NCI-H128 (cell line): ENCODE data around the gene TMEM145.
A peak's percentile ranks its signal among the peaks of the same experiment; 100 is the strongest.

Source experiments
- DNase-seq: peaks from one replicate; lab custom pipeline; 2025; ENCODE audit not compliant: unreplicated experiment; lab: John Stamatoyannopoulos, UW

Gene TMEM145

GRCh38 chr19:42288881-42289555 lies 24.1 kb upstream of the TMEM145 start:
- DNase-seq = no peak

- DNase-seq = no peak
Observed at GRCh38 chr19:42289556-42290041, 23.5 kb upstream of the TMEM145 start.

- no peak for DNase-seq
Observed at GRCh38 chr19:42290136-42290522, 23.0 kb upstream of the TMEM145 start.

- DNase-seq = no peak
Observed at GRCh38 chr19:42290523-42291434, 22.3 kb upstream of the TMEM145 start.

- no peak for DNase-seq
Observed at GRCh38 chr19:42291435-42291810, 21.7 kb upstream of the TMEM145 start.

GRCh38 chr19:42292042-42292960 lies 20.8 kb upstream of the TMEM145 start:
- DNase-seq = no peak

GRCh38 chr19:42292963-42293362 lies 20.1 kb upstream of the TMEM145 start:
- no peak for DNase-seq

GRCh38 chr19:42293540-42293939 lies 19.6 kb upstream of the TMEM145 start:
- no peak for DNase-seq

- DNase-seq = no peak
Observed at GRCh38 chr19:42293948-42294347, 19.2 kb upstream of the TMEM145 start.

- DNase-seq = no peak
Observed at GRCh38 chr19:42294471-42295137, 18.5 kb upstream of the TMEM145 start.

GRCh38 chr19:42295342-42295741 lies 17.8 kb upstream of the TMEM145 start:
- no peak for DNase-seq

- peak; percentile 79 for DNase-seq
Observed at GRCh38 chr19:42295831-42296525, 17.1 kb upstream of the TMEM145 start.

- DNase-seq = no peak
Observed at GRCh38 chr19:42297039-42297438, 16.1 kb upstream of the TMEM145 start.

- DNase-seq = no peak
Observed at GRCh38 chr19:42301646-42302203, 11.4 kb upstream of the TMEM145 start, which contains the start of gene PRR19. PRR19 (plus strand) TSS chr19:42302132; CDS start chr19:42309585, 7,453 bp downstream.

GRCh38 chr19:42303101-42303464 lies 10.0 kb upstream of the TMEM145 start:
- DNase-seq = no peak

GRCh38 chr19:42303876-42304275 lies 9.2 kb upstream of the TMEM145 start:
- DNase-seq = no peak

- no peak for DNase-seq
Observed at GRCh38 chr19:42306646-42307045, 6.5 kb upstream of the TMEM145 start.

- DNase-seq = no peak
Observed at GRCh38 chr19:42309686-42310085, 3.4 kb upstream of the TMEM145 start.

- no peak for DNase-seq
Observed at GRCh38 chr19:42311657-42312056, 1.5 kb upstream of the TMEM145 start.

GRCh38 chr19:42312370-42312769 lies 739 bp upstream of the TMEM145 start:
- no peak for DNase-seq
